Type B pancreatic cell (in vitro differentiated cells): ENCODE data around the gene TNS4. TPM values are rescaled to one million over a fixed set of nuclear protein-coding genes. Genes with fewer than 3 reads are reported as not detected.

ENCODE experiments used
- DNase-seq: peaks from one replicate; pipeline ENCODE4 v3.0.0; 2021; ENCODE audit warnings: mixed read lengths; ENCODE audit not compliant: unreplicated experiment; ENCODE audit errors: extremely low spot score
- H3K27ac Mint-ChIP-seq: 2 replicates; pipeline ENCODE4 v1.8.0; 2021; ENCODE audit warnings: mild to moderate bottlenecking, mixed read lengths
- H3K27me3 Mint-ChIP-seq: 2 replicates; pipeline ENCODE4 v1.8.0; 2021; ENCODE audit warnings: mixed read lengths
- H3K36me3 Mint-ChIP-seq: 2 replicates; pipeline ENCODE4 v1.8.0; 2021; ENCODE audit warnings: mixed read lengths
- H3K4me1 Mint-ChIP-seq: one replicate; pipeline ENCODE4 v1.8.0; 2021; ENCODE audit warnings: mixed read lengths; ENCODE audit not compliant: unreplicated experiment
- H3K4me3 Mint-ChIP-seq: 2 replicates; pipeline ENCODE4 v1.8.0; 2021; ENCODE audit warnings: mild to moderate bottlenecking, mixed read lengths
- H3K9me3 Mint-ChIP-seq: 2 replicates; pipeline ENCODE4 v1.8.0; 2021; ENCODE audit warnings: mixed read lengths
- total RNA-seq: library from RNA; stranded (reverse); gene quantifications from 2 replicates; pipeline ENCODE4 v1.2.1, GENCODE V29; 2021; ENCODE audit warnings: low replicate concordance
- TF ChIP-seq, protein P1 (sequence below): fragments of 200-600 bp; sonication (generic); conservative IDR thresholded peaks from 2 replicates; pipeline ENCODE4 v1.5.0; 2021; ENCODE audit warnings: antibody characterized with exemption, mild to moderate bottlenecking

Gene TNS4
- total RNA-seq, 1 donor from 2014 or later, result 2.3 TPM

DNA sequence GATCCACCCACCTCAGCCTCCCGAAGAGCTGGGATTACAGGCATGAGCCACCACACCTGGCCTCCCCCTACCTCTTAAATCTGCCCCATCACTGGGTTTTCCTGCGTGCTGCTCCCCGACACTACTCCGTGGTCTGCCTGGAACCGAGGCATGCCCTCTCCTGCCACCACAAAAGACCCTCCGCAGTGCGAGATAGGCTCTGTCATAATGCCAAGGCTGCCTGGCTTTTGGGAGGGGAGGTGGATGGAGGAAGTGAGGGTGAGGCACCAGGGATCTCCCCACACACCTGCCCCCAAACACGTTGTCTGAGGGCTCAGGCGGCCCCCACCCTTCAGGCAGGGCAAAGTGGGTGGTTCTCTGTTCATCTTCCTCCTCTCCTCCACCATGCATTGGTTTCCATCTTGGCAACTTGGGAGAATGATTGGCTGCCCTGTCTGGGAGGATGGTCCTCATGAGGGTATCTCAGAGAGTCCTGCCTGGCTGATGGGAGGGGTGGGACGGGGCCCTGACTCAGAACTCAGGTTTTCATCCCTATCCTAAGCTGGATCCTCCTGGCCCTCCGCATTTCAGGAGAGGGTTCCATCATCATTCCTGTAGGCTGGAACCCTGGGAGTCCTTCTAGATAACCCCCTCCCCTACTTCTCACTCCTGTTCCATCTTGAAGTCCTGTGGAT lies 35.0 kb downstream of the TNS4 start:
- Mint-ChIP-seq H3K27me3 (no peaks in the 10 kb centered on the region), H3K9me3 (no peaks in the 10 kb centered on the region), H3K4me3 (no peak overlapping the region), H3K36me3 (no peaks in the 10 kb centered on the region), H3K4me1 (peaks cover 34% of the 10 kb centered on the region), H3K27ac (no peak overlapping the region)
- TF ChIP-seq, protein P1, sequence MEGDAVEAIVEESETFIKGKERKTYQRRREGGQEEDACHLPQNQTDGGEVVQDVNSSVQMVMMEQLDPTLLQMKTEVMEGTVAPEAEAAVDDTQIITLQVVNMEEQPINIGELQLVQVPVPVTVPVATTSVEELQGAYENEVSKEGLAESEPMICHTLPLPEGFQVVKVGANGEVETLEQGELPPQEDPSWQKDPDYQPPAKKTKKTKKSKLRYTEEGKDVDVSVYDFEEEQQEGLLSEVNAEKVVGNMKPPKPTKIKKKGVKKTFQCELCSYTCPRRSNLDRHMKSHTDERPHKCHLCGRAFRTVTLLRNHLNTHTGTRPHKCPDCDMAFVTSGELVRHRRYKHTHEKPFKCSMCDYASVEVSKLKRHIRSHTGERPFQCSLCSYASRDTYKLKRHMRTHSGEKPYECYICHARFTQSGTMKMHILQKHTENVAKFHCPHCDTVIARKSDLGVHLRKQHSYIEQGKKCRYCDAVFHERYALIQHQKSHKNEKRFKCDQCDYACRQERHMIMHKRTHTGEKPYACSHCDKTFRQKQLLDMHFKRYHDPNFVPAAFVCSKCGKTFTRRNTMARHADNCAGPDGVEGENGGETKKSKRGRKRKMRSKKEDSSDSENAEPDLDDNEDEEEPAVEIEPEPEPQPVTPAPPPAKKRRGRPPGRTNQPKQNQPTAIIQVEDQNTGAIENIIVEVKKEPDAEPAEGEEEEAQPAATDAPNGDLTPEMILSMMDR, result no peak
- no peak for DNase-seq

DNA sequence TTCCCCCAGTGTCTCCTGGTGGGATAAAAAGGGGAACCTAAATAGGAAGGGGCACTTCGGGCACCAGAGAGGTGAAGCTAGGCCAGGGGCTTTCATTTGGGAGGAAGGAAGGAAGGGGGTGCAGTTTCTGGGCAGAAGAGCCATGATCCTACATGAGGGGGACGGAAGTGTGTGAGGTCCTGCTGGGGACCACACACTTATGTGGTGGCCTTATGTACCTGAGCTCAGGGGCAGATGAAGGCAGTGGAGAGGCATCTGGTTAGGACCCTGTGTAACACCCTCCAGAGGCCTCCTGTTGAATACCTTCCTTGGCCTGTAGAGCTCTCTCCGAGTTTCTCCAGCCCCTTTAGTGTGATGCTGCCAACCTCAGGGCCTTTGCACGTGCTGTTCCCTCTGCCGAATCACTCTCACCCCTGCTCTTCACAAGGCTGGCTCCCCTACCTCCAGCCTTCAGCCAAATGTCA lies 37.0 kb downstream of the TNS4 start:
- peak overlapping the region; percentile 44 for H3K4me3 Mint-ChIP-seq
- DNase-seq, result no peak
- H3K27ac Mint-ChIP-seq, result peak overlapping the region; percentile 37

DNA sequence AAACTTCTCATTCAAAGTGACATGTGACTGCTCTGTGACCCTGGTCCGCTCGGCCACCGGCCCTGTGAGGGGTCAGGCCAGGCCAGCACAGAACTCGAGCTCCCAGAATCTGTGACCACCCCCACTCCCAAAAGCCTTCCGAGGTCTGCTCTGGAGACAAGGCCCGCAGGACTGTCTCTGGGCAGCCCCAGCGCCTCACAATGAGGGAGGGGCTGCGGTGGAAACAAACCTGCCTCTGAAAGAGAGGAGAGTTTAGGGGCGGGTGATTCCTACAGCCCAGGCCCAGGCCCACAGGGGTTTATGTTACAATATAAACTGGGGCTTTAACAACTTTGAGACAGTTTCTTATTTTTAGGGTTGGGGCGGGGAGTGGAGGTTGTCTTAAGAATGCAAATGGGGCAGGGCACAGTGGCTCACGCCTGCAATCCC lies 38.3 kb downstream of the TNS4 start:
- no peak for DNase-seq
- H3K27ac Mint-ChIP-seq, result peak overlapping the region; percentile 48
- H3K9me3 Mint-ChIP-seq, result no peaks in the 10 kb centered on the region
- peak overlapping the region; percentile 44 for H3K4me3 Mint-ChIP-seq
- H3K36me3 Mint-ChIP-seq, result no peaks in the 10 kb centered on the region
- H3K27me3 Mint-ChIP-seq, result peaks cover 4% of the 10 kb centered on the region
- peaks cover 41% of the 10 kb centered on the region for H3K4me1 Mint-ChIP-seq
- TF ChIP-seq, protein P1, result no peak

More for the DNA sequence above, 37.0 kb downstream of the TNS4 start:
- Mint-ChIP-seq H3K4me1 (peaks cover 30% of the 10 kb centered on the region), H3K27me3 (no peaks in the 10 kb centered on the region), H3K36me3 (no peaks in the 10 kb centered on the region), H3K9me3 (no peaks in the 10 kb centered on the region)
- TF ChIP-seq, protein P1, result no peak

DNA sequence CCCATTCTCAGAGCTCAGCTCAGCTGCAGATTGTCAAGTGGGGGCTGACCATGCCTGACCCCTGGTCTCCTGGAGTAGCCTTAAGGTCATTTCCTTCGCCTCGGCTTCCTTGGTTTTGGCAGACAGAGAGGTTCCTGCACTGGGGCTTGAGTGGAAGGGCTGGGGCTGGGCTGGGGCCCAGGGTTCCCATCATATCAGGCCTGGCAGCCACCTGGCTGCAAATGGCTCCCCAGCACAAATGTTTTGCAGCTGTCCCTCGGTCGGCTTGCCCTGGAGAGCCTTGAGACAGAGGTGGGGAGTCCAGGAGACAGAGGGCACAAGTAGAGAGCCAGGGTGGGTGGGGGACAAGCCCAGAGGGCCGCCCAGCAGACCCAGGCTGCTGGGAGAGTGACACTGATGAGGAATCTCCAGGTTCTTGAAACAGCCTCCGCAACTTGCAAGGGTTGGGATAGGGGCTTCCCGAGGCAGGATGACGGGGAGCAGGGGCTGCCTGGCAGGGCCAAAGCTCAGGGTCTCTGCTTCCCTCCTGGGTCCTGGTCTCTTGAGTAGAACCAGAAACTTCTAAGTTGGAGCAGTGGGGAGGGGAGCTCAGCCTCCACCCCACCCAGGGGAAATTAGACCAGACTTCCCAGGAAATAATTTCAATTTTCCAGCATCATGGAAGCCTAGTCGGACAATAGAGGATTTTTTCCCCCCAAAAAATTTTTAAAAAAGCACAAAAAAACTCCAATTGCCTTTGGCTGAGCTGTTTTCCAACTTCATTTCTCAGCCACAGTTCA lies 38.9 kb downstream of the TNS4 start:
- H3K4me3 Mint-ChIP-seq, result peak overlapping the region; percentile 61
- peaks cover 8% of the 10 kb centered on the region for H3K27me3 Mint-ChIP-seq
- DNase-seq, result no peak
- TF ChIP-seq, protein P1, result no peak
- no peaks in the 10 kb centered on the region for H3K36me3 Mint-ChIP-seq
- H3K4me1 Mint-ChIP-seq, result peaks cover 47% of the 10 kb centered on the region
- no peaks in the 10 kb centered on the region for H3K9me3 Mint-ChIP-seq
- H3K27ac Mint-ChIP-seq, result peak overlapping the region; percentile 48

DNA sequence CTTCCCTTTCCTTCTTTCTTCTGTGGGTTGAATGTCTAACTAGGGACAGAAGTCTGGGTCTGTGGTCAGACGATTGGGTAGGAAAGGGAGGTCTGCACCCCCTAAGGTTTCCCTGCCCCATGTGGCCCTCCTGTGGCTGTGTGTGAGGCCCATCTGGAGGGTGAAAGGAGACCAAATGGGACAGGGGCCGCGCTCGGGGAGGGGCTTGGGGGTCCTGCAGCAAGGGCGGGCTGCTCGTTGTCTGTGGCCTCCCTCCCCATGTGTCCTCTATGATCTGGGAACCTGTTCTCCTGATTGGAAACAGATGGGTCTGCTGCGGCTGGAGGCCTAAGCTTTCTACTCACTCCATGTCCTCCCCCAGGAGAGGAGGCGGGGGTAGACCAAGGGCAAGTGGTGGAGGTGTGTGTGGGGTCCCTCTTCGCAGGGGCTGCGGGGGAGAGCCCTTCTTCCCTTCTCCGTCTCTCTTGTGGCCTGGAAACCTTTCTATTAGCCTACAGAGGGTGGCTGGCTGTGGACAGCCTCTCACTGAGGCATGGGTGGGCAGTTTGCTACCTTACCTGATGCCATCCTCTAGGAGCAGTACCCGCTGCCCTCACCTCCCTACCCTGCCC lies 39.6 kb downstream of the TNS4 start:
- peaks cover 50% of the 10 kb centered on the region for H3K4me1 Mint-ChIP-seq
- H3K4me3 Mint-ChIP-seq, result peak overlapping the region; percentile 61
- H3K9me3 Mint-ChIP-seq, result no peaks in the 10 kb centered on the region
- H3K27me3 Mint-ChIP-seq, result peaks cover 8% of the 10 kb centered on the region
- no peak for DNase-seq
- no peaks in the 10 kb centered on the region for H3K36me3 Mint-ChIP-seq
- H3K27ac Mint-ChIP-seq, result peak overlapping the region; percentile 34
- TF ChIP-seq, protein P1, result no peak
